ENCODE results near the gene FOXP1. TPM values are rescaled to one million over a fixed set of nuclear protein-coding genes. Genes with fewer than 3 reads are reported as not detected.
A peak's percentile ranks its signal among the peaks of the same experiment; 100 is the strongest.
"Not testable (repeated sequence)": the region's sequence is repeated elsewhere in the genome, so short reads cannot be mapped to it uniquely, and the experiment has no call there.

FOXP1 gene
- total RNA-seq, 1 experiment from 2014 or later: 35.9 TPM

GRCh38 chr3:71041371-71041770 lies 542.2 kb downstream of the FOXP1 start:
- DNase-seq (ENCODE audit: low read depth): no peak

GRCh38 chr3:71039332-71039731 lies 544.2 kb downstream of the FOXP1 start:
- DNase-seq (ENCODE audit: low read depth): no peak

- no peak for DNase-seq (ENCODE audit: low read depth)
Observed at GRCh38 chr3:71037775-71038174, 545.8 kb downstream of the FOXP1 start.

- DNase-seq (ENCODE audit: low read depth): no peak
Observed at GRCh38 chr3:71035886-71036285, 547.6 kb downstream of the FOXP1 start.

- peak; percentile 22 for DNase-seq (ENCODE audit: low read depth)
Observed at GRCh38 chr3:71035314-71035713, 548.2 kb downstream of the FOXP1 start.

- DNase-seq (ENCODE audit: low read depth): no peak
Observed at GRCh38 chr3:71033681-71034220, 549.8 kb downstream of the FOXP1 start.

GRCh38 chr3:71031914-71032521 lies 551.5 kb downstream of the FOXP1 start:
- no peak for DNase-seq (ENCODE audit: low read depth)

GRCh38 chr3:71031181-71031580 lies 552.3 kb downstream of the FOXP1 start:
- no peak for DNase-seq (ENCODE audit: low read depth)

- no peak for DNase-seq (ENCODE audit: low read depth)
Observed at GRCh38 chr3:71030748-71031147, 552.8 kb downstream of the FOXP1 start.

GRCh38 chr3:71029770-71030169 lies 553.8 kb downstream of the FOXP1 start:
- no peak for DNase-seq (ENCODE audit: low read depth)

GRCh38 chr3:71028802-71029201 lies 554.7 kb downstream of the FOXP1 start:
- no peak for DNase-seq (ENCODE audit: low read depth)

GRCh38 chr3:71028184-71028583 lies 555.3 kb downstream of the FOXP1 start:
- no peak for DNase-seq (ENCODE audit: low read depth)

- no peak for DNase-seq (ENCODE audit: low read depth)
Observed at GRCh38 chr3:71026634-71027578, 556.6 kb downstream of the FOXP1 start.

- DNase-seq (ENCODE audit: low read depth): no peak
Observed at GRCh38 chr3:71025516-71025915, 558.0 kb downstream of the FOXP1 start.

- DNase-seq (ENCODE audit: low read depth): no peak
Observed at GRCh38 chr3:71025010-71025409, 558.5 kb downstream of the FOXP1 start.

GRCh38 chr3:71022551-71023335 lies 560.8 kb downstream of the FOXP1 start:
- DNase-seq (ENCODE audit: low read depth): peak; percentile 49

- DNase-seq (ENCODE audit: low read depth): no peak
Observed at GRCh38 chr3:71018799-71019198, 564.7 kb downstream of the FOXP1 start.

GRCh38 chr3:71016178-71016845 lies 567.2 kb downstream of the FOXP1 start:
- DNase-seq (ENCODE audit: low read depth): no peak

GRCh38 chr3:71014616-71015015 lies 568.9 kb downstream of the FOXP1 start:
- DNase-seq (ENCODE audit: low read depth): not testable (repeated sequence)

GRCh38 chr3:71012971-71013370 lies 570.6 kb downstream of the FOXP1 start:
- DNase-seq (ENCODE audit: low read depth): no peak

GRCh38 chr3:71011565-71012287 lies 571.8 kb downstream of the FOXP1 start:
- DNase-seq (ENCODE audit: low read depth): no peak
